GM12892 (cell line): ENCODE data around the gene PJVK.

ENCODE experiments used
- POLR2A ChIP-seq: IDR thresholded peaks from 2 replicates; pipeline ENCODE4 v1.6.1; 2011; ENCODE audit warnings: low read depth, low read length, control low read depth
- POLR2AphosphoS5 ChIP-seq: IDR thresholded peaks from 2 replicates; pipeline ENCODE4 v1.6.1; 2011; ENCODE audit warnings: low read depth, low read length, control low read depth

GRCh38 chr2:178417916-178418315 lies 33.3 kb upstream of the PJVK start:
- TF ChIP-seq POLR2AphosphoS5 (no peak), POLR2A (no peak)
